ENCODE measurements around the gene BTN1A1. TPM values are rescaled to one million over a fixed set of nuclear protein-coding genes. Genes with fewer than 3 reads are reported as not detected.

Gene BTN1A1
- total RNA-seq, 1 donor from 2014 or later: not detected

DNA sequence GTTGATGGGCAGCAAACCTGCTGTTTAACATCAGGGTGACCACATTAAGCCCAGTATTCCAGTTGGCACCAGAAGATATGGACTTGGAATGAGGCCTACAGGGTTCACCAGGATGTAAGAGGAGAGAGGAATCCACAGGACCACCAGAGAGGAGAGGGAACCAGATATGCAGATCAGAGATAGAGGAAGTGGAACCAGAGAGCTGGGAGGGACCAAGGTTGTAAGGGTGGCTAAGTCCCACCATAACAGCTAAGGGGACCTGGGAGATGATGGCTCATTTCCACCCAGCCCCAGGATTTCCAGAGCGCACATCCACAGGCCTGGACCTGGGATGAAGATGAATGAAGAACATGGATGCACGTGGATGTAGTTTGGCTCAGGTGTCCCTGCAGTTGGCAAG, 31.3 kb upstream of the BTN1A1 start:
- TF ChIP-seq, protein P1, sequence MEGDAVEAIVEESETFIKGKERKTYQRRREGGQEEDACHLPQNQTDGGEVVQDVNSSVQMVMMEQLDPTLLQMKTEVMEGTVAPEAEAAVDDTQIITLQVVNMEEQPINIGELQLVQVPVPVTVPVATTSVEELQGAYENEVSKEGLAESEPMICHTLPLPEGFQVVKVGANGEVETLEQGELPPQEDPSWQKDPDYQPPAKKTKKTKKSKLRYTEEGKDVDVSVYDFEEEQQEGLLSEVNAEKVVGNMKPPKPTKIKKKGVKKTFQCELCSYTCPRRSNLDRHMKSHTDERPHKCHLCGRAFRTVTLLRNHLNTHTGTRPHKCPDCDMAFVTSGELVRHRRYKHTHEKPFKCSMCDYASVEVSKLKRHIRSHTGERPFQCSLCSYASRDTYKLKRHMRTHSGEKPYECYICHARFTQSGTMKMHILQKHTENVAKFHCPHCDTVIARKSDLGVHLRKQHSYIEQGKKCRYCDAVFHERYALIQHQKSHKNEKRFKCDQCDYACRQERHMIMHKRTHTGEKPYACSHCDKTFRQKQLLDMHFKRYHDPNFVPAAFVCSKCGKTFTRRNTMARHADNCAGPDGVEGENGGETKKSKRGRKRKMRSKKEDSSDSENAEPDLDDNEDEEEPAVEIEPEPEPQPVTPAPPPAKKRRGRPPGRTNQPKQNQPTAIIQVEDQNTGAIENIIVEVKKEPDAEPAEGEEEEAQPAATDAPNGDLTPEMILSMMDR (IDR thresholded peaks at IDR 0.05; ENCODE audit: insufficient read depth, low read length, poor library complexity, severe bottlenecking): no peak
- H3K36me3 ChIP-seq (ENCODE audit: control insufficient read depth, insufficient read depth, low read length): peaks cover 8% of the 10 kb centered on the region
- H3K27me3 ChIP-seq (ENCODE audit: control insufficient read depth, insufficient read depth, low read length): no peaks in the 10 kb centered on the region
- DNase-seq (ENCODE audit: low read depth): no peak
- H3K4me3 ChIP-seq (ENCODE audit: low read depth, low read length): no peak overlapping the region

DNA sequence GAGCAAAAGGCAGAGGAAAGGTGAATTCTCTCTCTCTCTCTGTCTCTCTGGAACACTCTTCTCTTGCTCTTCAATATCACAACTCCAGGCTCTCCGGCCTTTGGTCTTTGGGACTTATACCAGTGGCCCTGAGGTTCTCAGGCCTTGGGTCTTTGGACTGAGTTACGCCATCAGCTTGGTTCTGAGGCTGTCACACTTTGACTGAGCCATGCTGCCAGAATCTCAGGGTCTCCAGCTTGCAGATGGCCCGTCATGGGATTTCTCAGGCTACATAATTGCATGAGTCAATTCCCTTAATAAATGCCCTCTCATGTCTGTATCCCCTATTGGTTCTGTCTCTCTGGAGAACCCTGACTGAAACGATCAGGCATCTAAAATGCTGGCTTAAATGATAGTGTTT, 29.5 kb upstream of the BTN1A1 start:
- TF ChIP-seq, protein P1 (IDR thresholded peaks at IDR 0.05; ENCODE audit: insufficient read depth, low read length, poor library complexity, severe bottlenecking): no peak
- Histone ChIP-seq H3K27me3 (ENCODE audit: control insufficient read depth, insufficient read depth, low read length) (no peaks in the 10 kb centered on the region), H3K4me3 (ENCODE audit: low read depth, low read length) (no peak overlapping the region), H3K36me3 (ENCODE audit: control insufficient read depth, insufficient read depth, low read length) (peaks cover 5% of the 10 kb centered on the region)
- no peak for DNase-seq (ENCODE audit: low read depth)

DNA sequence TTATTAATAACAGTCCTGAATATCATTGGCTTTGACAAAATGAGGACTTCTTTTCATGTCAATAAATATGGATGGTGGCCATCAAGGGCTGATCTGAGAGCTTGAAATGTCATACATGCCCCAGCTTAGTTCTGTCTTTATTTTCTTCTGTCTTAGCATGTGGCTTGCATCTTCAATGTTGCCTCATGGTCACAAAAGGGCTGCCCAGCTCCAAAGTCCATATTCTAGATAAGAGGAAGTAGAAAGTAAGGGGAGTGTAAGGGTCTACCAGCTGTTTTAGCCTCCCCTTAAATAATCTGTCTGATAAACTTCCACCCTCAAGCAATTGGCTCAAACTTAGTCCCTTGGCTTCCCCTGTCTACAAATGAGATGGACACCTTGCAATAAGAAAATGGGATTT, 28.1 kb upstream of the BTN1A1 start:
- no peak overlapping the region for H3K4me3 ChIP-seq (ENCODE audit: low read depth, low read length)
- no peaks in the 10 kb centered on the region for H3K27me3 ChIP-seq (ENCODE audit: control insufficient read depth, insufficient read depth, low read length)
- no peak for DNase-seq (ENCODE audit: low read depth)
- TF ChIP-seq, protein P1 (IDR thresholded peaks at IDR 0.05; ENCODE audit: insufficient read depth, low read length, poor library complexity, severe bottlenecking): no peak
- H3K36me3 ChIP-seq (ENCODE audit: control insufficient read depth, insufficient read depth, low read length): peaks cover 5% of the 10 kb centered on the region

DNA sequence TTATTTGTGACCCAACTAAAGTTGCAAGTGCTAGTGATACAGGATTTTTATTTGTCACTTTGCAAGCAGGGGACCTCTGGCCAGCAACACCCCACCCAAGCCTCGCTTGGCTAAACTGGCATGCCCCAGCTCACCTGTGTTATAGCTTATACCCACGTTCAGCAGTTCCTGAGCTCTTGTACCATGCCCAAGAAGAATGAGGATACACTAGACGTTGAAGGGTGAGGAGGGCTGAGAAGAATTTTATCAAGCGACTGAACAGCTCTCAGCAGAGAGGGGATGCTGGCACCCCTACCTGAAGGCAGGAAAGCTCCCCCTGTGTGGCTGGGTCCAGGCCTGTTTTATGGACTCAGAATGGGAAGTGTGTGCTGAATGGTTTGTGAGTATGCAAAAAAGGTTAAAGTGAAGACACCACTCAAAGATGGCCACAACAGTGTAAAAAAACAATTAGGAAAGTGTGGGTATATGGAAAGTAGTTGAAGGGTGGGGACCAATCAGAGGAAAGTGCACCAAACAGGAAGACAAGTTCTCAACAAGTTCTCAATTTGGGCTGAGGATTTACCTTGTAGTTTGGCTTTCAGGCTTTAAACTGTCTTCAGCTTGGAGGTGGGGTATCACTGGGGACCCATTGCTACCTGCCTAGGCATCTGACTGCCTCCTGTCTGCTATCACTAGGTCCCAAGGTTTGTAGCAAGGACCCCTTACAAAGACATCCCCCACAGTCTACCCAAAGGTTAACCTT, 27.4 kb upstream of the BTN1A1 start:
- Histone ChIP-seq H3K36me3 (ENCODE audit: control insufficient read depth, insufficient read depth, low read length) (peaks cover 5% of the 10 kb centered on the region), H3K27me3 (ENCODE audit: control insufficient read depth, insufficient read depth, low read length) (no peaks in the 10 kb centered on the region), H3K4me3 (ENCODE audit: low read depth, low read length) (no peak overlapping the region)
- no peak for DNase-seq (ENCODE audit: low read depth)
- TF ChIP-seq, protein P1 (IDR thresholded peaks at IDR 0.05; ENCODE audit: insufficient read depth, low read length, poor library complexity, severe bottlenecking): no peak

DNA sequence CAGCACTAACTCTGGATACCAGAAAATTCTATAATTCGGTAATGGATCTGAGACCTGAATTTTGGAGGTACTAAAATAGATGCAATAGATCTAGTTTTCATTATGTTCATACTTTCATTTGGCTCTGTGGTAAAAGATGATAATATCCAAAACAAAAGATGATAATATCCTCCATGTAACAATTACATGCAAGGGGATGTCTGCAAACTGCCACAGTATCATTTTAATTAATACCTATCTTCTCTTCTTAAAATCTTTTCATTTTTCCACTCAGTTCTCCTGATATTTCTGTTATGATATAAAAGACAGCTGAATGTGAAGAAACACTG, 26.7 kb upstream of the BTN1A1 start:
- peak overlapping the region; percentile 44 for H3K4me3 ChIP-seq (ENCODE audit: low read depth, low read length)
- H3K36me3 ChIP-seq (ENCODE audit: control insufficient read depth, insufficient read depth, low read length): peaks cover under 1% of the 10 kb centered on the region
- H3K27me3 ChIP-seq (ENCODE audit: control insufficient read depth, insufficient read depth, low read length): no peaks in the 10 kb centered on the region
- TF ChIP-seq, protein P1 (IDR thresholded peaks at IDR 0.05; ENCODE audit: insufficient read depth, low read length, poor library complexity, severe bottlenecking): no peak
- DNase-seq (ENCODE audit: low read depth): no peak
